ENCODE data around the gene RICTOR. TPM values are rescaled to one million over a fixed set of nuclear protein-coding genes. Genes with fewer than 3 reads are reported as not detected.

The RICTOR gene
- polyA plus RNA-seq, 2 of the 4 experiments (the other 2 are of a cell fraction), result 6.5 to 28.5 TPM

GRCh38 chr5:39104221-39104620, 30.0 kb upstream of the RICTOR start:
- no peak for DNase-seq (ENCODE audit: low read depth in 1 of 2, low spot score in 1 of 2)
- Histone ChIP-seq H3K9me3 (no peaks in the 10 kb centered on the region), H3K4me2 (no peak overlapping the region), H3K27ac (peak overlapping the region; percentile 90 to 95), H3K4me1 (peaks cover 80% of the 10 kb centered on the region), H3K4me3 (no peak overlapping the region)
- FAIRE-seq, result no peak
- ChIA-PET CTCF (interaction anchor here (0.7 to 10.4 kb wide), 8 partner anchors 10 to 469 kb away, joined by 3 to 110 read pairs (median 4); no protein-coding TSS in a partner anchor), POLR2A (interaction anchor here (0.5 kb wide), 1 partner anchor 50 kb away, joined by 3 read pairs; no protein-coding TSS in a partner anchor)
- 71% methylated on average over 1 of the region's 1 CpG for WGBS (ENCODE audit: missing lambda C conversion rate)
- TF ChIP-seq HOXB5 (CRISPR knock-in tag; IDR thresholded peaks at IDR 0.05) (0 out of 2 replicates have a peak, but pooled peaks have one; percentile 48), EHMT2 (IDR thresholded peaks at IDR 0.05; ENCODE audit: low read depth) (0 out of 2 replicates have a peak, but pooled peaks have one; percentile 43), BCL3 (IDR thresholded peaks at IDR 0.05) (no peak)
- ATAC-seq, result no peak

GRCh38 chr5:39102684-39103155, 28.5 kb upstream of the RICTOR start:
- CTCF ChIA-PET, result interaction anchor here (0.8 to 10.4 kb wide), 6 partner anchors 18 to 115 kb away, joined by 3 to 110 read pairs (median 6); no protein-coding TSS in a partner anchor
- POLR2A ChIA-PET, result interaction anchor here (0.6 to 1.9 kb wide), 4 partner anchors 26 to 230 kb away, joined by 3 to 11 read pairs (median 5); no protein-coding TSS in a partner anchor

More at GRCh38 chr5:39102684-39103155, 28.5 kb upstream of the RICTOR start:
- FAIRE-seq (no peak), DNase-seq (ENCODE audit: low read depth in 1 of 2, low spot score in 1 of 2) (peak in 1 of 2 experiments; percentile 87), ATAC-seq (peak; percentile 48 to 49)
- no peak overlapping the region for H3K4me3 ChIP-seq
- peak; percentile 70 for TF ChIP-seq RARB (CRISPR knock-in tag; IDR thresholded peaks at IDR 0.05)
- TF ChIP-seq USF2 (IDR thresholded peaks at IDR 0.05), result no peak
- peak; percentile 93 for TF ChIP-seq EHF (CRISPR knock-in tag; IDR thresholded peaks at IDR 0.05)
- TF ChIP-seq ATOH8 (CRISPR knock-in tag; IDR thresholded peaks at IDR 0.05; ENCODE audit: low read depth), result peak; percentile 98
- peak; percentile 83; the same call in 1 of the 2 replicates for TF ChIP-seq ZSCAN20 (CRISPR knock-in tag; IDR thresholded peaks at IDR 0.05)
- TF ChIP-seq FOXS1 (CRISPR knock-in tag; IDR thresholded peaks at IDR 0.05), result 0 out of 2 replicates have a peak, but pooled peaks have one; percentile 39
- no peak; the same call in 2 of the 3 replicates for TF ChIP-seq SMC3 (IDR thresholded peaks at IDR 0.05)
- peak; percentile 93 to 98 for TF ChIP-seq CEBPB (IDR thresholded peaks at IDR 0.05)
- no peak for TF ChIP-seq ZFP36 (IDR thresholded peaks at IDR 0.05; ENCODE audit: borderline replicate concordance, partially characterized antibody)
- TF ChIP-seq FOSB (CRISPR knock-in tag; IDR thresholded peaks at IDR 0.05), result peak; percentile 67
- no peak for TF ChIP-seq HOXB5 (CRISPR knock-in tag; IDR thresholded peaks at IDR 0.05)
- TF ChIP-seq MAX (IDR thresholded peaks at IDR 0.05), result peak; percentile 49; the same call in 1 of the 2 replicates
- TF ChIP-seq PBX3 (IDR thresholded peaks at IDR 0.05), result no peak
- peak; percentile 72 for TF ChIP-seq MAFK (IDR thresholded peaks at IDR 0.05; ENCODE audit: partially characterized antibody)
- TF ChIP-seq HEYL (CRISPR knock-in tag; IDR thresholded peaks at IDR 0.05), result peak; percentile 88
- TF ChIP-seq HOXB13 (CRISPR knock-in tag; IDR thresholded peaks at IDR 0.05; ENCODE audit: low read depth), result peak; percentile 71; the same call in 1 of the 2 replicates
- peak; percentile 9 to 50; a peak in 1 of 5 replicates for TF ChIP-seq JUN (IDR thresholded peaks at IDR 0.05)
- TF ChIP-seq HMGXB4 (CRISPR knock-in tag; IDR thresholded peaks at IDR 0.05; ENCODE audit: borderline replicate concordance), result no peak
- 0 out of 2 replicates have a peak, but pooled peaks have one; percentile 19 for TF ChIP-seq EHMT2 (IDR thresholded peaks at IDR 0.05; ENCODE audit: low read depth)
- peak; percentile 5; the same call in 1 of the 2 replicates for TF ChIP-seq ZNF302 (CRISPR knock-in tag; IDR thresholded peaks at IDR 0.05)
- TF ChIP-seq JUNB (IDR thresholded peaks at IDR 0.05), result peak; percentile 75
- 7% methylated on average over 4 of the region's 4 CpGs for WGBS (ENCODE audit: missing lambda C conversion rate)
- H3K9me3 ChIP-seq, result no peaks in the 10 kb centered on the region
- H3K4me2 ChIP-seq, result peak overlapping the region; percentile 78
- H3K27ac ChIP-seq, result peak overlapping the region; percentile 90 to 95
- peaks cover 75% of the 10 kb centered on the region for H3K4me1 ChIP-seq
